Esophagus (tissue), 2 donors: ENCODE measurements around the gene RAD51B. TPM values are rescaled to one million over a fixed set of nuclear protein-coding genes. Genes with fewer than 3 reads are reported as not detected.
"Not testable (repeated sequence)": the region's sequence is repeated elsewhere in the genome, so short reads cannot be mapped to it uniquely, and the experiment has no call there.

Source experiments
- H3K27ac ChIP-seq, 2 donors: one replicate each; pipeline ENCODE4 v1.5.1; 2013; ENCODE audit warnings: low read depth in 2 of 2, mild to moderate bottlenecking in 2 of 2, inconsistent platforms in 1 of 2, low read length in 1 of 2, moderate library complexity in 1 of 2
- H3K27me3 ChIP-seq, 2 donors: one replicate each; pipeline ENCODE4 v1.6.1; 2013; ENCODE audit warnings: low read length in 2 of 2, control low read depth in 1 of 2, mild to moderate bottlenecking in 1 of 2; ENCODE audit not compliant: insufficient read depth in 2 of 2, control insufficient read depth in 1 of 2
- H3K36me3 ChIP-seq, 2 donors: one replicate each; pipeline ENCODE4 v1.6.1; 2013; ENCODE audit warnings: low read length in 1 of 2; ENCODE audit not compliant: control insufficient read depth in 2 of 2, insufficient read depth in 2 of 2
- H3K4me1 ChIP-seq, 2 donors: one replicate each; pipeline ENCODE4 v1.6.1; 2013; ENCODE audit warnings: low read length in 1 of 2; ENCODE audit not compliant: control insufficient read depth in 2 of 2, insufficient read depth in 2 of 2
- H3K4me3 ChIP-seq, 2 donors: one replicate each; pipeline ENCODE4 v1.5.1; 2013; ENCODE audit warnings: low read length in 2 of 2, mild to moderate bottlenecking in 2 of 2, low read depth in 1 of 2, moderate library complexity in 1 of 2
- H3K9me3 ChIP-seq, 2 donors: one replicate each; pipeline ENCODE4 v1.6.1; 2013; ENCODE audit warnings: mild to moderate bottlenecking in 2 of 2, low read depth in 1 of 2, low read length in 1 of 2, moderate library complexity in 1 of 2; ENCODE audit not compliant: control insufficient read depth in 2 of 2, insufficient read depth in 1 of 2
- WGBS, 2 donors: extraction: QIAGEN DNeasy Blood & Tissue Kit; methylation state at CpG; one replicate each; pipeline ENCODE4 v1.1.7; 2013; 5-methylcytosine and 5-hydroxymethylcytosine counted together
- polyA plus RNA-seq, 2 donors: library from polyadenylated mRNA; stranded (reverse); fragments of 200-250 nt; gene quantifications; one replicate each; pipeline ENCODE4 v1.2.3, GENCODE V29; 2013
- donor health status: healthy with polysubstance abuse.
- donor health status: Bipolar disorder and iron deficiency.

RAD51B gene
- polyA plus RNA-seq, 2 donors = 3.2 to 4.0 TPM

DNA sequence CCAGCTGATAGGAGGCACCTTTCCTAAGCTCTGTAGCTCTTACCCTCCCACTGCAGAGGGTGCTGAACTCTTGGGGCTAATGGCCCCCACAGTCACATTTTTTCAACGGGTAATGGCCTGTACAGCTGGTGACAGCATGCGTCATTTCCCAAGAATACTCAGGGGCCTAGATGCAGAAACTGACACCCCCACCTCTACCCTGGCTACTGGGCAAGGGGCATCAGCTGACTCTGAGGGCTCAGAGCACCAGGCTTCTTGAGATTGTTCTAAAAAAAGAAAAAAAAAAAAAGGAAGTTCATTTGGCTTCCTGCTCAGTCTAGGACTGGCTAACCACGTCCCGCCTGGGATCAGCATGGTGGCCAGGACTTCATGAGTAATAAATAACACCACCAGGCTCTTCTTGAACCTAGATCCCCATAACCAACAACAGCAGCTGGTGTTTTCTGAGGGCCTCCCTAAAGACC, 938.1 kb downstream of the RAD51B start:
- Histone ChIP-seq H3K9me3 (no peaks in the 10 kb centered on the region), H3K4me3 (no peak overlapping the region), H3K27ac (no peak overlapping the region), H3K27me3 (no peaks in the 10 kb centered on the region), H3K4me1 (peaks cover 3 to 7% of the 10 kb centered on the region in 2 donors), H3K36me3 (peaks cover 0 to 2% of the 10 kb centered on the region in 2 donors)
- 58 to 61% methylated on average over 4 of the region's 4 CpGs for WGBS, 2 donors

- 81 to 94% methylated on average over 3 of the region's 3 CpGs for WGBS, 2 donors
- Histone ChIP-seq H3K27me3 (no peaks in the 10 kb centered on the region), H3K9me3 (no peaks in the 10 kb centered on the region), H3K4me3 (no peak overlapping the region), H3K4me1 (peaks cover 3 to 7% of the 10 kb centered on the region in 2 donors), H3K36me3 (peaks cover 0 to 2% of the 10 kb centered on the region in 2 donors), H3K27ac (no peak overlapping the region)
Observed at GRCh38 chr14:68758301-68758700, 938.7 kb downstream of the RAD51B start.

- no peak overlapping the region for H3K27ac ChIP-seq
- H3K36me3 ChIP-seq = peaks cover 0 to 2% of the 10 kb centered on the region in 2 donors
- H3K27me3 ChIP-seq = no peaks in the 10 kb centered on the region
- WGBS, 2 donors = 94 to 96% methylated on average over 8 of the region's 8 CpGs
- H3K4me1 ChIP-seq = peaks cover 3 to 7% of the 10 kb centered on the region in 2 donors
- no peaks in the 10 kb centered on the region for H3K9me3 ChIP-seq
- no peak overlapping the region for H3K4me3 ChIP-seq
Observed at GRCh38 chr14:68759017-68759560, 939.5 kb downstream of the RAD51B start.

GRCh38 chr14:68759937-68760336, 940.4 kb downstream of the RAD51B start:
- 72 to 83% methylated on average over 5 of the region's 5 CpGs for WGBS, 2 donors
- Histone ChIP-seq H3K27me3 (no peaks in the 10 kb centered on the region), H3K27ac (no peak overlapping the region), H3K4me1 (peaks cover 3 to 7% of the 10 kb centered on the region in 2 donors), H3K4me3 (no peak overlapping the region), H3K9me3 (no peaks in the 10 kb centered on the region), H3K36me3 (peaks cover 0 to 2% of the 10 kb centered on the region in 2 donors)

- WGBS, 2 donors = 72 to 94% methylated on average over 2 of the region's 2 CpGs
- H3K4me1 ChIP-seq = peaks cover 3 to 7% of the 10 kb centered on the region in 2 donors
- peaks cover 0 to 2% of the 10 kb centered on the region in 2 donors for H3K36me3 ChIP-seq
- no peak overlapping the region for H3K27ac ChIP-seq
- H3K9me3 ChIP-seq = no peaks in the 10 kb centered on the region
- H3K4me3 ChIP-seq = no peak overlapping the region
- no peaks in the 10 kb centered on the region for H3K27me3 ChIP-seq
Observed at GRCh38 chr14:68760761-68761160, 941.2 kb downstream of the RAD51B start.

DNA sequence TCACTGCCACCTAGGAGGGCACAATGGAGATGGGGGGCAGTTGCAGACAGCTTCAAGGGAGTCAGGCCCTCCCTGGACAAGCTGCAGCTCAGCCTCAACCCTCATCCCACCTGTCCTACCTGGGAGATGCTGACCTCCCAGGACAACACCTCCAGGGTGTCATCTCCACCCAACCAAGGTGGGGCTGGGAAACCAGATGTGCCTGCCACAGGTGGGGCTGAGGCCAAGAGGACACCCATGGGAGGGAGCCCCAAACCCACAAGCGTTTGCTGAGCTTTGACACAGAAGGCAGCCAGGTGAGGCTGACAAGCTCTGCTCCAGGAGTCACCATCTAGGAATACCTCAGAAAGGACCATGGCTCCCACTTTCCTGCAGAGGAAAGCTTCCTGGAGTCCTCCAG, 941.8 kb downstream of the RAD51B start:
- H3K4me1 ChIP-seq = peaks cover 3 to 7% of the 10 kb centered on the region in 2 donors
- WGBS, 2 donors = 78% methylated on average over 1 of the region's 1 CpG; no CpG with 5 or more reads in 1 of the 2 donors

GRCh38 chr14:68762953-68763764, 943.6 kb downstream of the RAD51B start:
- no peaks in the 10 kb centered on the region for H3K9me3 ChIP-seq
- no peak overlapping the region for H3K4me3 ChIP-seq
- peaks cover 3 to 7% of the 10 kb centered on the region in 2 donors for H3K4me1 ChIP-seq
- H3K36me3 ChIP-seq = peaks cover 0 to 2% of the 10 kb centered on the region in 2 donors
- no peaks in the 10 kb centered on the region for H3K27me3 ChIP-seq
- 42 to 51% methylated on average over 11 of the region's 11 CpGs for WGBS, 2 donors
- peak overlapping the region in 1 of 2 donors; percentile 48 for H3K27ac ChIP-seq

More for the DNA sequence above, 941.8 kb downstream of the RAD51B start:
- H3K27ac ChIP-seq = no peak overlapping the region
- peaks cover 0 to 2% of the 10 kb centered on the region in 2 donors for H3K36me3 ChIP-seq
- H3K9me3 ChIP-seq = no peaks in the 10 kb centered on the region
- no peak overlapping the region for H3K4me3 ChIP-seq
- H3K27me3 ChIP-seq = no peaks in the 10 kb centered on the region

- H3K9me3 ChIP-seq, H3K4me1 ChIP-seq, H3K4me3 ChIP-seq, H3K36me3 ChIP-seq, H3K27ac ChIP-seq, H3K27me3 ChIP-seq: not testable (repeated sequence)
- WGBS, 2 donors = 91 to 93% methylated on average over 4 of the region's 4 CpGs
Observed at GRCh38 chr14:68763843-68764242, 944.3 kb downstream of the RAD51B start.

DNA sequence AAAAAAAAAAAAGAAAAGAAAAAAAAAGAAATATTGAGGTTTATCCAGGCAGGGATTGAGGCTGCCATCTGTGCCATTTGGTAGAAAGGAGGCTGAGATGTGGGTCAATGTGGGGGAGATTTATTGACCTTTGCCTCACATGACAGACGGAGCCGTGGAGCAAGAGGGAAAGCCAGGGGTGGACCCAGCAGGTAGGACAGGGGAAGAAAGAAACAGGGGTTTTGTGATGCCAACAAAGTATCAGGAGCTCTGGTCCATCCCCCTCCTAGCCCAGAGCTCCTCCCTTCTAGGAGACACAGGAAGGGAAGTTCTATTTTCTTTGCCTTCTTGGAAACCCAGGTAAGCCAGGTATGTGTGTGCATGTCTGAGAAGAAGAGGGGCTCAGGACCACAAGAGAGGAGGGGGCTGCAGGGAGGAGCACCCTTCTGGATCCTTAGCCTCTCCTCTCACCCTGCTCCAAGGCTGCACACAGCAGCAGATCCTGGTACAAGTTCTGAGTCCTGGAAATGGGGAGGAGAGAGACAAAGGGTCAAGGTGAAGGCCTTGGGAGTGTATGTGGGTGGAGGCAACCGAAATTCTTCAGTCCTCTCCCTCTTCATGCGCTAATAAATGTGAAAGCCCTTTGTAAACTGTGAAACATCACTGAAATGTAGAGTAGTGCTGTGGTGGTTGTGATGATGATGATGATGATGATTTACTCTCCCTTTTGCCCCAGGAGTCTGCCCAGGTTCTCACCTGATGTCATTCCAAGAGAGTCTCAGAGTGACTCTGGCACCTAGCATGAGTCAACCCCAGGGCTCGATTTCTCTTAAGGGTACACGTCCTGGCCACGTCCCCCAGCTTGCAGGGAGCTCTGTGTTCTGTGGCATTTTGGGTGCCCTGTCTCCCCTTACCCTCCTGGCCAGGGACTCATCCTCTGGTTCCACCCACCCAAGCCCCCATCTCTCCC, 947.0 kb downstream of the RAD51B start:
- no peak overlapping the region for H3K27ac ChIP-seq
- 73 to 79% methylated on average over 7 of the region's 7 CpGs for WGBS, 2 donors
- H3K4me1 ChIP-seq = peaks cover 0 to 2% of the 10 kb centered on the region in 2 donors

More for the DNA sequence above, 947.0 kb downstream of the RAD51B start:
- Histone ChIP-seq H3K36me3 (no peaks in the 10 kb centered on the region), H3K27me3 (no peaks in the 10 kb centered on the region), H3K4me3 (no peak overlapping the region), H3K9me3 (no peaks in the 10 kb centered on the region)
